Measurements from ENCODE around the gene TRAF3IP3. TPM values are rescaled to one million over a fixed set of nuclear protein-coding genes. Genes with fewer than 3 reads are reported as not detected.

TRAF3IP3 gene
- total and polyA plus RNA-seq, 3 experiments from 2014 or later = 193 to 414 (median 209) TPM

Other genes with a start within 250 kb of the TRAF3IP3 start
- not detected for gene CAMK1G, start 172.3 kb upstream of the TRAF3IP3 start, total RNA-seq
- gene CAMK1G, start 172.3 kb upstream of the TRAF3IP3 start, polyA plus RNA-seq = not detected
- gene LAMB3, start 103.6 kb upstream of the TRAF3IP3 start, total RNA-seq = 1 to 10 TPM in 1 of 2 experiments, under 1 TPM in 1; 0.92 to 1.3 TPM
- 0.28 TPM for gene LAMB3, start 103.6 kb upstream of the TRAF3IP3 start, polyA plus RNA-seq
- 1 to 10 TPM; 3.8 to 4.5 TPM for gene G0S2, start 80.6 kb upstream of the TRAF3IP3 start, total RNA-seq
- not detected for gene G0S2, start 80.6 kb upstream of the TRAF3IP3 start, polyA plus RNA-seq
- gene HSD11B1, start 51.2 kb upstream of the TRAF3IP3 start, total RNA-seq = under 1 TPM; 0.59 to 0.80 TPM
- 0.30 TPM for gene HSD11B1, start 51.2 kb upstream of the TRAF3IP3 start, polyA plus RNA-seq
- gene C1orf74, start 28.5 kb downstream of the TRAF3IP3 start, total RNA-seq = 1 to 10 TPM; 2.2 TPM
- 0.35 TPM for gene C1orf74, start 28.5 kb downstream of the TRAF3IP3 start, polyA plus RNA-seq
- 1 to 10 TPM; 1.2 TPM for gene IRF6, start 50.1 kb downstream of the TRAF3IP3 start, total RNA-seq
- gene IRF6, start 50.1 kb downstream of the TRAF3IP3 start, polyA plus RNA-seq = 1.0 TPM
- 10 to 100 TPM; 14.9 to 15.2 TPM for gene UTP25, start 71.9 kb downstream of the TRAF3IP3 start, total RNA-seq
- 4.9 TPM for gene UTP25, start 71.9 kb downstream of the TRAF3IP3 start, polyA plus RNA-seq
- gene SYT14, start 182.2 kb downstream of the TRAF3IP3 start, total RNA-seq = not detected
- gene SYT14, start 182.2 kb downstream of the TRAF3IP3 start, polyA plus RNA-seq = not detected

Measured in CD8-positive, alpha-beta memory T cell (primary cell).